BE2C (cell line): ENCODE results near the gene OCA2.

Source experiments
- DNase-seq: peaks from one replicate; pipeline ENCODE4 v3.0.0-alpha.2; 2020
- H3K27me3 ChIP-seq: fragments of 250-450 bp; sonication (Bioruptor Pico); 2 replicates; pipeline ENCODE4 v1.5.1; 2020; ENCODE audit warnings: mild to moderate bottlenecking
- H3K36me3 ChIP-seq: fragments of 250-450 bp; sonication (Bioruptor Pico); 2 replicates; pipeline ENCODE4 v1.5.1; 2020; ENCODE audit warnings: mild to moderate bottlenecking
- H3K4me1 ChIP-seq: fragments of 250-450 bp; sonication (Bioruptor Pico); 2 replicates; pipeline ENCODE4 v1.5.1; 2020
- H3K4me3 ChIP-seq: 2 replicates; pipeline ENCODE4 v1.5.1; 2011; ENCODE audit warnings: low read depth, low read length
- H3K9me3 ChIP-seq: fragments of 250-450 bp; sonication (Bioruptor Pico); 2 replicates; pipeline ENCODE4 v1.5.1; 2020
- TF ChIP-seq, protein P1 (sequence below): IDR thresholded peaks from 2 replicates; pipeline ENCODE4 v1.5.1; 2012; ENCODE audit warnings: mild to moderate bottlenecking, low read depth, low read length

OCA2 gene

DNA sequence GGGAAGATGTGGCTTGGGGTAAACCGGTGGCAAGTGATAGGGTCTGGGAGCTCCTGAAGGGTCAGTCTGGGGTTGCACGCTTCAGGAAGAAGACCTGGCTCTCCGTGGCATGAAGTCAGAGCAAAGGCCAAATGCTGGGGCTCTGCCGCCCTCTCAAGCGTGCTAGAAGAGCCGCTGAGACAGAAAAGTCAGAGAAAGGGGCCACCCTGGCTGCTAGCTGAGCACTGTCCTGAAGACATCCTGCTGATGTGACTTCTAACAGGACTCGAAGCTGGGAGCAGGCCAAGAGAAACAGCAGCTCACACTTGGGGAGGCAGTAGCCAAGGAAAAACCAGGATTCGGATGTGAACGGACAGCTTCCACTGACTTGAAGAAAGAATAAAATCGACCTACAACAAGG lies 270.4 kb downstream of the OCA2 start:
- Histone ChIP-seq H3K36me3 (no peaks in the 10 kb centered on the region), H3K9me3 (no peaks in the 10 kb centered on the region), H3K27me3 (no peaks in the 10 kb centered on the region), H3K4me3 (no peak overlapping the region), H3K4me1 (no peaks in the 10 kb centered on the region)
- DNase-seq: no peak
- TF ChIP-seq, protein P1, sequence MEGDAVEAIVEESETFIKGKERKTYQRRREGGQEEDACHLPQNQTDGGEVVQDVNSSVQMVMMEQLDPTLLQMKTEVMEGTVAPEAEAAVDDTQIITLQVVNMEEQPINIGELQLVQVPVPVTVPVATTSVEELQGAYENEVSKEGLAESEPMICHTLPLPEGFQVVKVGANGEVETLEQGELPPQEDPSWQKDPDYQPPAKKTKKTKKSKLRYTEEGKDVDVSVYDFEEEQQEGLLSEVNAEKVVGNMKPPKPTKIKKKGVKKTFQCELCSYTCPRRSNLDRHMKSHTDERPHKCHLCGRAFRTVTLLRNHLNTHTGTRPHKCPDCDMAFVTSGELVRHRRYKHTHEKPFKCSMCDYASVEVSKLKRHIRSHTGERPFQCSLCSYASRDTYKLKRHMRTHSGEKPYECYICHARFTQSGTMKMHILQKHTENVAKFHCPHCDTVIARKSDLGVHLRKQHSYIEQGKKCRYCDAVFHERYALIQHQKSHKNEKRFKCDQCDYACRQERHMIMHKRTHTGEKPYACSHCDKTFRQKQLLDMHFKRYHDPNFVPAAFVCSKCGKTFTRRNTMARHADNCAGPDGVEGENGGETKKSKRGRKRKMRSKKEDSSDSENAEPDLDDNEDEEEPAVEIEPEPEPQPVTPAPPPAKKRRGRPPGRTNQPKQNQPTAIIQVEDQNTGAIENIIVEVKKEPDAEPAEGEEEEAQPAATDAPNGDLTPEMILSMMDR: no peak

DNA sequence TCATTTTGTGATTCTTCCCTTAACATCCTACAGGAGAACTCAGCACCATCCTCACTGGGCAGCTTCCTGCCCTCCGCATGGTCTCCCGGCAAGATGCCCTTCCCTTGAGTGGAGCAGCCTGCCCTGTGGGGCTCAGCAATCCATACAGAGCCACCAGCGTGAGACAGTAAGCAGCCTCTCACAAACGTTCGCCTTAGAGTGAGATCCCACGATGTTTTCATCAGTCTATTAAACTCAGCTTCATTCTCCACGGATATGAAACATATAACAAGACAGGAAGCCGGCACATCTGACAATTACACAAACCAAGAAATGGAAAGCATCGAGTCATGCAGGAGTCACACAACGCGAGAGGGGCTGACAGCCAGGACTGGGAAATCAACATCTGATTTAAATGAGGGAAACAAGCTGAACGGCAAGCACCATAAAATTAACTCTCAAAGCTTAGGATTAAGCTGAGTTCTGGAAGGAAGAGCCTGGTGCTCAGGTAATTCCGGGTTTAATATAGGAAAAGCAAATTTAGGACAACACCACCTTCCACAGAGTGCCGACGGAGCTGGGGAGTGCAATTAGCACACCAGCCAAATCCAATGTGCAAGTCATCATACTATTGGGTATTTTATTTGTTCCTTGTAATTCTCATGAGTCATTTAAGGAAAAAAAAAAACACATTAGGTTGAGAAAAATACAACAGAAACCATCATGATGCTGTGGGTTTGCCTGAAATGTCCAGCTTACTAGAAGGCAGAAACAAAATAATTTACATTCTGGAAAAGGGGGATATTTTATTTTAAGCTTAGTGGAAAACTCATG lies 272.0 kb downstream of the OCA2 start:
- no peak overlapping the region for H3K4me3 ChIP-seq
- H3K9me3 ChIP-seq: no peaks in the 10 kb centered on the region
- no peak for DNase-seq
- TF ChIP-seq, protein P1: no peak
- no peaks in the 10 kb centered on the region for H3K36me3 ChIP-seq
- H3K27me3 ChIP-seq: 0 out of 2 replicates have a peak, but pooled peaks cover 2% of the 10 kb centered on the region
- H3K4me1 ChIP-seq: no peaks in the 10 kb centered on the region

DNA sequence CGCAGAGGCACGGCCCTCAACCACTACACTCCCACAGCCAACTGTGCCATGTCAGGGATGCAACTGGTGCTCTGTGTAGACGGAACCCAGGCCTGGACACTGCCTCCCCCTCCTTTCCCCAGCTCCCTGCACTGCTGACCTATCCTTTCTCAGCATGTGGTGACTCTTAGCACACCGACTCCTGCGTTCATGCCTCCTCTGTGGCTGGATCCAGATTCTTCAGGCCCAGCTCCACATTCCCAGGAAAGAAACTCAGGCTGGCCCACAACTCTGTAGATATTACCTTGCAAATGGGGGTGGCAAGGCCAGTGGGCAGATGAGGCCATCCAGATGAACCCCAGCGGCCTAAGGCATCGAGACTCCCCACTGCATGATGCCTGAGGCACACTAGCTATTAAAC lies 272.7 kb downstream of the OCA2 start:
- no peak for DNase-seq
- H3K4me3 ChIP-seq: no peak overlapping the region
- TF ChIP-seq, protein P1: no peak
- no peaks in the 10 kb centered on the region for H3K36me3 ChIP-seq
- no peaks in the 10 kb centered on the region for H3K9me3 ChIP-seq
- H3K27me3 ChIP-seq: 0 out of 2 replicates have a peak, but pooled peaks cover 2% of the 10 kb centered on the region
- no peaks in the 10 kb centered on the region for H3K4me1 ChIP-seq

DNA sequence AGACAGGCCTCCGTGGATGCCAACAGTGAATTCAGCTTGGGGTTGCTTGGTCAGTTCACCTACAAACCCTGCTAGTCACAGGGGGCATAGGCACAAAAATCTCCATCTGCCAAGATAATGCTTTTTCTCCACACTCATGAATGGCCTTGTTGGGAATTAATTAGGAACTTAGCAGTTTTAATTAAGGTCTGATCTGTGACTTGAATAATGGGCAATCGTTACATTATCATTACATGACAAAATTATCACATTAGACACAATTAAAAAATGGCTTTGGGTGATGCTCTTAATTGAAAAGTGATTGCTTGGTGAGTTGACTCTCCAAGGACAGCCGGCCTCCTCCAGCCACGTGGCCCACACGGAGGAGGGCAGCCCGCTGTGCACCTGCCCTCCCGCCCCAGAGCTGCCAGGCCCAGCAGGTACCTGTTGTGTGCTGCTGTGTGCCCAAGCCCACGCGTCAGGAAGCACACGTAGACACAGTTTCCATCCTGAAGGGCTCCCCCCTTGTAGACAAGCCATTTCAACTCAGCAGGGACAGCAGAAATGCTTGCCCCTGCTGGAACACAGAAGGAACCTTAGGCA lies 274.2 kb downstream of the OCA2 start:
- Histone ChIP-seq H3K36me3 (no peaks in the 10 kb centered on the region), H3K9me3 (no peaks in the 10 kb centered on the region), H3K4me1 (no peaks in the 10 kb centered on the region), H3K4me3 (no peak overlapping the region), H3K27me3 (peaks cover 2% of the 10 kb centered on the region; the same call in 1 of the 2 replicates)
- DNase-seq: no peak
- TF ChIP-seq, protein P1: no peak

DNA sequence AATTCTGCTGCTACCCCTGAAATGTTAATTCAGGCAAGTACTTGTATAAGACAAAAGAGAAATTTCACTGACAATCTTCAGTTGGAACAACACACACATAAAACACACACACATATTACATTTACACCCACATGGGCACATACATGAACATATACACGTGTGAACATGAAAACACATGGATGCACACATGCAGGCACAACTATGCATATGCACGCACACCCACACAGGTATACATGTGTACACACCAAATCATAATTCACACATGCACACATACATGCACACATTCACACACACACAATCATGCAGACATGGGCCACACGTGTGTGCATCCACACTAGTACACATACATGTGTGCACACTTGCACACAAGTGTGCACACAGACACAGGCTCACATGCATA lies 277.8 kb downstream of the OCA2 start:
- H3K9me3 ChIP-seq: no peaks in the 10 kb centered on the region
- no peak overlapping the region for H3K4me3 ChIP-seq
- H3K36me3 ChIP-seq: no peaks in the 10 kb centered on the region
- H3K4me1 ChIP-seq: no peaks in the 10 kb centered on the region
- no peak for DNase-seq
- H3K27me3 ChIP-seq: peaks cover 2% of the 10 kb centered on the region; the same call in 1 of the 2 replicates
- TF ChIP-seq, protein P1: no peak

DNA sequence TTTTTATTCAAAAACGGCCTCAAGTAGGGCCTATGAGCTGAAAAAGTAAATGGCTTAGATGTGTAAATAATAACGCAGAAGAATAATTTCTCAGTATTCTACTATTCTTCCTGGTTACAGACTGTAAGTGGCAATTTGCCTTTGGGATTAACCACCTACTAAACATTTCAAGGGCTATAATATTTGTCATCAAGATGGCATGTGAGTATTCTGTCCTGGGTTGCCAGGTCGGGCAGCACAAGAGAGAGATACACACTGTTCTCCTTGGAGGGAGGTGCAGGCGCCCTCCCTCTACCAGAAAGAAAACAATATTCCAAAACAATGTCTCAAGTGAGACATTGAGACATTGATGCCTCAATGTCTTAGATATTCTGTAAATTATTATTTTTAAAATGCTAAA lies 278.4 kb downstream of the OCA2 start:
- Histone ChIP-seq H3K27me3 (peaks cover 2% of the 10 kb centered on the region; the same call in 1 of the 2 replicates), H3K9me3 (no peaks in the 10 kb centered on the region), H3K4me3 (no peak overlapping the region), H3K4me1 (no peaks in the 10 kb centered on the region), H3K36me3 (no peaks in the 10 kb centered on the region)
- TF ChIP-seq, protein P1: no peak
- DNase-seq: no peak
